ENCODE results near the gene PDCD4. TPM values are rescaled to one million over a fixed set of nuclear protein-coding genes. Genes with fewer than 3 reads are reported as not detected.
A peak's percentile ranks its signal among the peaks of the same experiment; 100 is the strongest.

PDCD4 gene
- total RNA-seq, 1 donor from 2014 or later, result 106 TPM

GRCh38 chr10:110918269-110918642, 46.5 kb downstream of the PDCD4 start:
- Mint-ChIP-seq H3K4me3 (ENCODE audit: unreplicated experiment) (peak overlapping the region; percentile 97), H3K36me3 (ENCODE audit: unreplicated experiment) (no peaks in the 10 kb centered on the region)
- DNase-seq (ENCODE audit: extremely low spot score, unreplicated experiment), result no peak

GRCh38 chr10:110918643-110919348, 47.1 kb downstream of the PDCD4 start, which contains the start of gene BBIP1:
Gene BBIP1, minus strand, starts transcription at chr10:110919180. Its CDS starts 1,023 bp downstream, at chr10:110918157.
- Mint-ChIP-seq H3K9me3 (ENCODE audit: unreplicated experiment) (no peaks in the 10 kb centered on the region), H3K4me3 (ENCODE audit: unreplicated experiment) (peak within 1 kb of the TSS; percentile 97), H3K27ac (ENCODE audit: unreplicated experiment) (peak within 1 kb of the TSS; percentile 100), H3K36me3 (ENCODE audit: unreplicated experiment) (no peaks in the 10 kb centered on the region), H3K4me1 (ENCODE audit: unreplicated experiment) (peaks cover 60% of the 10 kb centered on the region), H3K27me3 (ENCODE audit: unreplicated experiment) (no peaks in the 10 kb centered on the region)
- TF ChIP-seq CTCF (IDR thresholded peaks at IDR 0.05), result no peak
- peak; percentile 98 for DNase-seq (ENCODE audit: extremely low spot score, unreplicated experiment)

More at GRCh38 chr10:110918269-110918642, 46.5 kb downstream of the PDCD4 start:
- H3K27me3 Mint-ChIP-seq (ENCODE audit: unreplicated experiment), result no peaks in the 10 kb centered on the region
- TF ChIP-seq CTCF (IDR thresholded peaks at IDR 0.05), result no peak
- H3K9me3 Mint-ChIP-seq (ENCODE audit: unreplicated experiment), result no peaks in the 10 kb centered on the region
- H3K4me1 Mint-ChIP-seq (ENCODE audit: unreplicated experiment), result peaks cover 56% of the 10 kb centered on the region
- H3K27ac Mint-ChIP-seq (ENCODE audit: unreplicated experiment), result peak overlapping the region; percentile 100

- H3K36me3 Mint-ChIP-seq (ENCODE audit: unreplicated experiment), result peaks cover 3% of the 10 kb centered on the region
- TF ChIP-seq CTCF (IDR thresholded peaks at IDR 0.05), result peak; percentile 43
- DNase-seq (ENCODE audit: extremely low spot score, unreplicated experiment), result peak; percentile 100
- H3K4me3 Mint-ChIP-seq (ENCODE audit: unreplicated experiment), result peak within 1 kb of the TSS; percentile 97
- no peaks in the 10 kb centered on the region for H3K9me3 Mint-ChIP-seq (ENCODE audit: unreplicated experiment)
- H3K27me3 Mint-ChIP-seq (ENCODE audit: unreplicated experiment), result no peaks in the 10 kb centered on the region
- H3K27ac Mint-ChIP-seq (ENCODE audit: unreplicated experiment), result peak within 1 kb of the TSS; percentile 100
- peaks cover 60% of the 10 kb centered on the region for H3K4me1 Mint-ChIP-seq (ENCODE audit: unreplicated experiment)
These were observed 47.7 kb downstream of the PDCD4 start, which contains the start of gene SHOC2 for GRCh38 chr10:110919349-110919931. Gene SHOC2, plus strand, starts transcription at chr10:110919604. Its CDS starts 44,755 bp downstream, at chr10:110964359.

GRCh38 chr10:110919971-110920881, 48.5 kb downstream of the PDCD4 start:
- DNase-seq (ENCODE audit: extremely low spot score, unreplicated experiment), result no peak
- Mint-ChIP-seq H3K27ac (ENCODE audit: unreplicated experiment) (peak overlapping the region; percentile 92), H3K27me3 (ENCODE audit: unreplicated experiment) (no peaks in the 10 kb centered on the region), H3K36me3 (ENCODE audit: unreplicated experiment) (peaks cover 3% of the 10 kb centered on the region), H3K4me3 (ENCODE audit: unreplicated experiment) (peak overlapping the region; percentile 90), H3K9me3 (ENCODE audit: unreplicated experiment) (no peaks in the 10 kb centered on the region), H3K4me1 (ENCODE audit: unreplicated experiment) (peaks cover 57% of the 10 kb centered on the region)
- no peak for TF ChIP-seq CTCF (IDR thresholded peaks at IDR 0.05)
